ENCODE measurements around the gene SUPT3H.

SUPT3H gene

GRCh38 chr6:45032426-45032825 lies 345.3 kb downstream of the SUPT3H start:
- Mint-ChIP-seq H3K27ac (no peak overlapping the region), H3K4me1 (no peaks in the 10 kb centered on the region), H3K4me3 (no peak overlapping the region), H3K27me3 (no peaks in the 10 kb centered on the region), H3K9me3 (peaks cover 11% of the 10 kb centered on the region), H3K36me3 (peaks cover 3% of the 10 kb centered on the region)

- Mint-ChIP-seq H3K27ac (no peak overlapping the region), H3K4me1 (no peaks in the 10 kb centered on the region), H3K9me3 (peaks cover 15% of the 10 kb centered on the region)
Observed at GRCh38 chr6:45031601-45032000, 346.1 kb downstream of the SUPT3H start.

GRCh38 chr6:45027126-45027525 lies 350.6 kb downstream of the SUPT3H start:
- H3K4me3 Mint-ChIP-seq: no peak overlapping the region
- H3K27me3 Mint-ChIP-seq: no peaks in the 10 kb centered on the region
- H3K4me1 Mint-ChIP-seq: peaks cover 7% of the 10 kb centered on the region
- peaks cover 15% of the 10 kb centered on the region for H3K9me3 Mint-ChIP-seq
- H3K36me3 Mint-ChIP-seq: peaks cover 10% of the 10 kb centered on the region
- no peak overlapping the region for H3K27ac Mint-ChIP-seq

More at GRCh38 chr6:45031601-45032000, 346.1 kb downstream of the SUPT3H start:
- Mint-ChIP-seq H3K4me3 (no peak overlapping the region), H3K36me3 (peaks cover 6% of the 10 kb centered on the region), H3K27me3 (no peaks in the 10 kb centered on the region)

- Mint-ChIP-seq H3K4me3 (no peak overlapping the region), H3K36me3 (peaks cover 10% of the 10 kb centered on the region), H3K27me3 (no peaks in the 10 kb centered on the region), H3K4me1 (peaks cover 18% of the 10 kb centered on the region), H3K27ac (no peak overlapping the region), H3K9me3 (peaks cover 15% of the 10 kb centered on the region)
Observed at GRCh38 chr6:45026003-45026516, 351.7 kb downstream of the SUPT3H start.

GRCh38 chr6:45024610-45025009 lies 353.1 kb downstream of the SUPT3H start:
- Mint-ChIP-seq H3K4me1 (peaks cover 18% of the 10 kb centered on the region), H3K9me3 (peaks cover 15% of the 10 kb centered on the region), H3K36me3 (peaks cover 10% of the 10 kb centered on the region), H3K27ac (no peak overlapping the region), H3K4me3 (no peak overlapping the region), H3K27me3 (no peaks in the 10 kb centered on the region)

GRCh38 chr6:45021676-45022075 lies 356.1 kb downstream of the SUPT3H start:
- Mint-ChIP-seq H3K27me3 (no peaks in the 10 kb centered on the region), H3K9me3 (peaks cover 4% of the 10 kb centered on the region), H3K4me1 (peaks cover 18% of the 10 kb centered on the region), H3K27ac (peak overlapping the region; percentile 41), H3K36me3 (peaks cover 7% of the 10 kb centered on the region), H3K4me3 (no peak overlapping the region)

- peaks cover 13% of the 10 kb centered on the region for H3K4me1 Mint-ChIP-seq
- H3K4me3 Mint-ChIP-seq: no peak overlapping the region
- peaks cover 27% of the 10 kb centered on the region for H3K36me3 Mint-ChIP-seq
- no peaks in the 10 kb centered on the region for H3K27me3 Mint-ChIP-seq
- no peak overlapping the region for H3K27ac Mint-ChIP-seq
- peaks cover 12% of the 10 kb centered on the region for H3K9me3 Mint-ChIP-seq
Observed at GRCh38 chr6:45012687-45013086, 365.0 kb downstream of the SUPT3H start.

GRCh38 chr6:45009576-45009975 lies 368.2 kb downstream of the SUPT3H start:
- peak overlapping the region; percentile 30 for H3K27ac Mint-ChIP-seq
- H3K9me3 Mint-ChIP-seq: peaks cover 12% of the 10 kb centered on the region
- peaks cover 22% of the 10 kb centered on the region for H3K4me1 Mint-ChIP-seq
- peaks cover 29% of the 10 kb centered on the region for H3K36me3 Mint-ChIP-seq
- H3K4me3 Mint-ChIP-seq: no peak overlapping the region
- no peaks in the 10 kb centered on the region for H3K27me3 Mint-ChIP-seq

GRCh38 chr6:45006893-45007292 lies 370.8 kb downstream of the SUPT3H start:
- Mint-ChIP-seq H3K36me3 (peaks cover 10% of the 10 kb centered on the region), H3K4me3 (no peak overlapping the region), H3K27ac (no peak overlapping the region)

GRCh38 chr6:45003961-45004360 lies 373.8 kb downstream of the SUPT3H start:
- H3K36me3 Mint-ChIP-seq: peaks cover 5% of the 10 kb centered on the region
- peaks cover 31% of the 10 kb centered on the region for H3K4me1 Mint-ChIP-seq
- no peak overlapping the region for H3K4me3 Mint-ChIP-seq
- H3K9me3 Mint-ChIP-seq: no peaks in the 10 kb centered on the region
- no peak overlapping the region for H3K27ac Mint-ChIP-seq
- no peaks in the 10 kb centered on the region for H3K27me3 Mint-ChIP-seq

More at GRCh38 chr6:45006893-45007292, 370.8 kb downstream of the SUPT3H start:
- H3K9me3 Mint-ChIP-seq: peaks cover 6% of the 10 kb centered on the region
- peaks cover 31% of the 10 kb centered on the region for H3K4me1 Mint-ChIP-seq
- H3K27me3 Mint-ChIP-seq: no peaks in the 10 kb centered on the region

GRCh38 chr6:45003387-45003786 lies 374.3 kb downstream of the SUPT3H start:
- Mint-ChIP-seq H3K4me3 (no peak overlapping the region), H3K36me3 (peaks cover 6% of the 10 kb centered on the region), H3K9me3 (no peaks in the 10 kb centered on the region), H3K27ac (no peak overlapping the region), H3K4me1 (peaks cover 31% of the 10 kb centered on the region), H3K27me3 (no peaks in the 10 kb centered on the region)

- no peak overlapping the region for H3K27ac Mint-ChIP-seq
- H3K4me1 Mint-ChIP-seq: peaks cover 31% of the 10 kb centered on the region
- no peaks in the 10 kb centered on the region for H3K27me3 Mint-ChIP-seq
- H3K36me3 Mint-ChIP-seq: peaks cover 6% of the 10 kb centered on the region
- no peaks in the 10 kb centered on the region for H3K9me3 Mint-ChIP-seq
- no peak overlapping the region for H3K4me3 Mint-ChIP-seq
Observed at GRCh38 chr6:45002390-45003105, 375.2 kb downstream of the SUPT3H start.

GRCh38 chr6:45001663-45002062 lies 376.1 kb downstream of the SUPT3H start:
- H3K4me3 Mint-ChIP-seq: peak overlapping the region; percentile 3
- peak overlapping the region; percentile 31 for H3K27ac Mint-ChIP-seq
- peaks cover 24% of the 10 kb centered on the region for H3K4me1 Mint-ChIP-seq
- no peaks in the 10 kb centered on the region for H3K27me3 Mint-ChIP-seq
- no peaks in the 10 kb centered on the region for H3K9me3 Mint-ChIP-seq
- peaks cover 6% of the 10 kb centered on the region for H3K36me3 Mint-ChIP-seq

GRCh38 chr6:45000833-45001232 lies 376.9 kb downstream of the SUPT3H start:
- peaks cover 4% of the 10 kb centered on the region for H3K36me3 Mint-ChIP-seq
- H3K9me3 Mint-ChIP-seq: no peaks in the 10 kb centered on the region
- peaks cover 22% of the 10 kb centered on the region for H3K4me1 Mint-ChIP-seq
- H3K4me3 Mint-ChIP-seq: no peak overlapping the region
- no peaks in the 10 kb centered on the region for H3K27me3 Mint-ChIP-seq
- no peak overlapping the region for H3K27ac Mint-ChIP-seq

- H3K36me3 Mint-ChIP-seq: peaks cover 4% of the 10 kb centered on the region
- peaks cover 22% of the 10 kb centered on the region for H3K4me1 Mint-ChIP-seq
- no peaks in the 10 kb centered on the region for H3K27me3 Mint-ChIP-seq
- H3K27ac Mint-ChIP-seq: no peak overlapping the region
- H3K4me3 Mint-ChIP-seq: no peak overlapping the region
- no peaks in the 10 kb centered on the region for H3K9me3 Mint-ChIP-seq
Observed at GRCh38 chr6:44999066-44999465, 378.7 kb downstream of the SUPT3H start.

- Mint-ChIP-seq H3K4me3 (no peak overlapping the region), H3K27me3 (no peaks in the 10 kb centered on the region), H3K27ac (no peak overlapping the region), H3K36me3 (peaks cover 4% of the 10 kb centered on the region), H3K4me1 (peaks cover 8% of the 10 kb centered on the region), H3K9me3 (no peaks in the 10 kb centered on the region)
Observed at GRCh38 chr6:44995486-44996132, 382.1 kb downstream of the SUPT3H start.

All from activated naive CD4-positive, alpha-beta T cell treated with anti-CD3 and anti-CD28 coated beads, Interleukin-2, amount 50 U/mL, for 24 hours (primary cell).